ENCODE measurements around the gene TAF11L10. TPM values are rescaled to one million over a fixed set of nuclear protein-coding genes. Genes with fewer than 3 reads are reported as not detected.
"Not testable (repeated sequence)": the region's sequence is repeated elsewhere in the genome, so short reads cannot be mapped to it uniquely, and the experiment has no call there.

Gene TAF11L10
- total RNA-seq, 1 donor from 2014 or later, result not detected

DNA sequence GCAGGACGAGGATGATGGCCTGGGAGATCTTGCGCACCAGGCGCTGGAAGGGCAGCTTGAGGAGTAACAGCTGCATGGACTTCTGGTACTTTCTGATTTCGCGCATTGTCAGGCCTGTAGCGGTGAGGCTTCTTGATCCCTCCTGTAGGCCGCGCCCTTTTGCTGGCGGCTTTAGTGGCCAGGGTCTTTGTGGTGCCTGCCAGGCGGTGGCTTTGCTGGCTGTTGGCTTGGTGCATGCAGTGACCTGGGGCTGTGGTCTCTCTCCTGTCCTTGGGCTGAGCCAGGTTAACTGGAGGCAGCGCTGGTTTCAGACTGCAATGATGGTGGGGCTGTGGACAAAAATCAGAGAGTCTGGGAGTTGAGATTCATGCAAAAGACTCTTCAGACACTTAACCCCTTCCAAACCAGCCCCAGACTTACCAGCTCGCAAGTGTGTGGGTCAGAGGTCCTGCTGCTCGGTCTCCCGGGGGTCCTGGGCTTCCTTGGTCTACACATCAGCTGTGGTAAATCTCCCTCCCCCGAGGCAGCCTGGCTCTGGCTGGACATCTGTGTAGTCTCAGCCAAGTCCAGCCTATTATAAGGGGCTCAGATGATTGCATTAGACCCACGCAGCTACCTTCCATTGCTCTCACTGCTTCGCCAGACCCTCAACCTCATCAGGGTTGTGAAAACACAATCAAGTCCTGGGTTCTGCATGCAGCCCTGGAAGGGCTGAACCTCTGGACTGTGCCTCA is 17.4 kb upstream of the TAF11L10 start:
- Mint-ChIP-seq H3K4me3 (no peak overlapping the region), H3K9me3 (no peaks in the 10 kb centered on the region), H3K27ac (no peak overlapping the region), H3K4me1 (no peaks in the 10 kb centered on the region), H3K36me3 (ENCODE audit: low read depth) (no peaks in the 10 kb centered on the region), H3K27me3 (no peaks in the 10 kb centered on the region)
- DNase-seq (no peak), ATAC-seq (ENCODE audit: low read depth) (no peak)
- POLR2A ChIA-PET, result interaction anchor here (0.5 kb wide), 1 partner anchor 273 kb away, joined by 4 read pairs; no protein-coding TSS in a partner anchor
- TF ChIP-seq, protein P1, sequence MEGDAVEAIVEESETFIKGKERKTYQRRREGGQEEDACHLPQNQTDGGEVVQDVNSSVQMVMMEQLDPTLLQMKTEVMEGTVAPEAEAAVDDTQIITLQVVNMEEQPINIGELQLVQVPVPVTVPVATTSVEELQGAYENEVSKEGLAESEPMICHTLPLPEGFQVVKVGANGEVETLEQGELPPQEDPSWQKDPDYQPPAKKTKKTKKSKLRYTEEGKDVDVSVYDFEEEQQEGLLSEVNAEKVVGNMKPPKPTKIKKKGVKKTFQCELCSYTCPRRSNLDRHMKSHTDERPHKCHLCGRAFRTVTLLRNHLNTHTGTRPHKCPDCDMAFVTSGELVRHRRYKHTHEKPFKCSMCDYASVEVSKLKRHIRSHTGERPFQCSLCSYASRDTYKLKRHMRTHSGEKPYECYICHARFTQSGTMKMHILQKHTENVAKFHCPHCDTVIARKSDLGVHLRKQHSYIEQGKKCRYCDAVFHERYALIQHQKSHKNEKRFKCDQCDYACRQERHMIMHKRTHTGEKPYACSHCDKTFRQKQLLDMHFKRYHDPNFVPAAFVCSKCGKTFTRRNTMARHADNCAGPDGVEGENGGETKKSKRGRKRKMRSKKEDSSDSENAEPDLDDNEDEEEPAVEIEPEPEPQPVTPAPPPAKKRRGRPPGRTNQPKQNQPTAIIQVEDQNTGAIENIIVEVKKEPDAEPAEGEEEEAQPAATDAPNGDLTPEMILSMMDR (IDR thresholded peaks at IDR 0.05), result no peak
- intact Hi-C loops (cut with micrococcal nuclease), result no loop called here
- CTCF ChIA-PET, result no interaction called here

DNA sequence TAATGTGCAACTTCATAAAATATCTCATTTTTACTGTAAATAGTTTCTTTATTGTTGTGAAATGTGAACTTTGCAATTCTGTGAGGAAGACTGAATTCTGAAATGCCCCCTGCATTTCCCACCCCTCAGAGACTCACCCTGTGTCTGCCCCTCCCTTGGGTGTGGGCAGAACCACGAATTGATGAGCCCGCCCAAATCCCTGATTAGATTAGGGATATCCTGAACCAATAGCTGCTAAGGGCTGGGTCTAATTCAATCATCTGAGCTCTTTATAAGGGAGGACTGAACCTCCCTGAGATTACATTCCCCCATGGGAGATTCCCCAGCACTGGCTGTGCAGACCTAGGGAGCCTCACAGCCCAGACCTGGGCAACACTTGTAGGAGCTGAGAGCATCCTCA is 12.5 kb upstream of the TAF11L10 start, which contains the start of gene TAF11L12:
Gene TAF11L12, plus strand, starts transcription at position 301 of the 400 bp plus-strand sequence.
- ATAC-seq (ENCODE audit: low read depth); CTCF ChIA-PET; POLR2A ChIA-PET; H3K4me1 Mint-ChIP-seq; H3K36me3 Mint-ChIP-seq (ENCODE audit: low read depth); H3K4me3 Mint-ChIP-seq; H3K27ac Mint-ChIP-seq; intact Hi-C loops (cut with micrococcal nuclease); H3K27me3 Mint-ChIP-seq; H3K9me3 Mint-ChIP-seq; DNase-seq: not testable (repeated sequence)

DNA sequence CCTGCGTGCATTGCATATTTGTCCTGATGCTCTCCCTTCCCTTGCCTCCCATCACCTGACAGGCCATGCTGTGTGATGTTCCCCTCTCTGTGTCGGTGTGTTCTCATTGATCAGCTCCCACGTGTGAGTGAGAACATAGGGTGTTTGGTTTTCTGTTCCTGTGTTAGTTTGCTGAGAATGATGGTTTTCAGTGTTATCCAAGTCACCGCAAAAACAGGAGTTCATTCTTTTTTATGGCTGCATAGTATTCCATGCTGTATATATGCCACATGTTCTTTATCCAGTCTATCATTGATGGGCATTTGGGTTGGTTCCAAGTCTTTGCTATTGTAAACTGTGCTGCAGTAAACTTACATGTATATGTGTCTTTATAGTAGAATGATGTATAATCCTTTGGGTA is 9.8 kb upstream of the TAF11L10 start:
- H3K27me3 Mint-ChIP-seq; CTCF ChIA-PET; H3K27ac Mint-ChIP-seq; ATAC-seq (ENCODE audit: low read depth); intact Hi-C loops (cut with micrococcal nuclease); DNase-seq; H3K36me3 Mint-ChIP-seq (ENCODE audit: low read depth); H3K4me3 Mint-ChIP-seq; POLR2A ChIA-PET; H3K4me1 Mint-ChIP-seq; H3K9me3 Mint-ChIP-seq: not testable (repeated sequence)

DNA sequence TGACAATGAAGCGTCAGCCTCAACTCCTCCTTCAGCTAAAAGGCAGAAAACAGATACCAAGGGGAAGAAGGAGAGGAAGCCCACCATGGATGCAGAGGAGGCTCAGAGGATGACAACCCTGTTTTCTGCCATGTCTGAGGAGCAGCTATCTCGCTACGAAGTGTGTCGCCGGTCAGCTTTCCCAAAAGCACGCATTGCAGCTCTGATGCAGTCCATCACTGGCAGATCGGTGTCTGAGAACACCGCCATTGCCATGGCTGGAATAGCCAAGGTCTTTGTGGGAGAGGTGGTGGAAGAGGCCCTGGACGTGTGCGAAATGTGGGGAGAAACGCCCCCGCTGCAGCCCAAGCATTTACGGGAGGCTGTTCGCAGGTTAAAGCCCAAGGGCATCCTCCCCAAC is 7.3 kb upstream of the TAF11L10 start:
- TF ChIP-seq, protein P1 (IDR thresholded peaks at IDR 0.05), result no peak
- ATAC-seq (ENCODE audit: low read depth) (no peak), DNase-seq (no peak)
- intact Hi-C loops (cut with micrococcal nuclease), result no loop called here
- H3K27ac Mint-ChIP-seq, result no peak overlapping the region
- ChIA-PET POLR2A (no interaction called here), CTCF (no interaction called here)
- no peak overlapping the region for H3K4me3 Mint-ChIP-seq
- H3K9me3 Mint-ChIP-seq, result no peaks in the 10 kb centered on the region
- no peaks in the 10 kb centered on the region for H3K27me3 Mint-ChIP-seq
- H3K36me3 Mint-ChIP-seq (ENCODE audit: low read depth), result no peaks in the 10 kb centered on the region
- H3K4me1 Mint-ChIP-seq, result no peaks in the 10 kb centered on the region

DNA sequence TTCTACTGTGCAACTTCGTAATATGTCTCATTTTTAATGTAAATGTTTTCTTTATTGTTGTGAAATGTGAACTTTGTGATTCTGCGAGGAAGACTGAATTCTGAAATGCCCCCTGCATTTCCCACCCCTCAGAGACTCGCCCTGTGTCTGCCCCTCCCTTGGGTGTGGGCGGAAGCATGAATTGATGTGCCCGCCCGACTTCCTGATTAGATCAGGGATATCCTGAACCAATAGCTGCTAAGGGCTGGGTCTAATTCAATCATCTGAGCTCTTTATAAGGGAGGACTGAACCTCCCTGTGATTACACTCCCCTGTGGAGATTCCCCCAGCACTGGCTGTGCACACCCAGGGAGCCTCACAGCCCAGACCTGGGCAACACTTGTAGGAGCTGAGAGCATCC is 6.3 kb upstream of the TAF11L10 start, which contains the start of gene TAF11L11:
Gene TAF11L11, plus strand, starts transcription at position 304 of the 400 bp plus-strand sequence.
- H3K27me3 Mint-ChIP-seq; H3K4me1 Mint-ChIP-seq; H3K4me3 Mint-ChIP-seq; H3K9me3 Mint-ChIP-seq; CTCF ChIA-PET; DNase-seq; ATAC-seq (ENCODE audit: low read depth); POLR2A ChIA-PET; H3K36me3 Mint-ChIP-seq (ENCODE audit: low read depth); H3K27ac Mint-ChIP-seq; intact Hi-C loops (cut with micrococcal nuclease): not testable (repeated sequence)

DNA sequence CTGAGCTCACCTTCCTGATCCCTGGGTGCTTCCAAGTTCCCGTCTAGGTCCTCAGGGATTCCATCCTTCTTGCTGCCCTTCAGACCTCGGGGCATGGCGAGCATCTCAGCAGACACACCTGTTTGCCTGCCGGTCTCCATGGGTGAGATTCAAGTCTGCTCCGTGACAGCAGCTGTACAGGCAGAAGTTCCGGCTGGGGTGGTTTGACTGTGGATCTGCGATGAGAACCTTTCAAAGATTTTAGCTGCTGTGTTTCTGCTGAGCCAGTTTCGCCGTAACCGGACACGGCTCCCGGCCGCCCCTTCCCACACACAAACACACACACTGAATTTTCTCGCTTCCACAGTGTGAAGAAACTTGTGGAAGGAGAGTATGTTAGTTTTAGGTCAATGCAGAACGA is 3.4 kb downstream of the TAF11L10 start, which contains the start of gene TAF11L9:
Gene TAF11L9, minus strand, starts transcription at position 140 of the 400 bp plus-strand sequence.
- H3K9me3 Mint-ChIP-seq, result not testable (repeated sequence)

DNA sequence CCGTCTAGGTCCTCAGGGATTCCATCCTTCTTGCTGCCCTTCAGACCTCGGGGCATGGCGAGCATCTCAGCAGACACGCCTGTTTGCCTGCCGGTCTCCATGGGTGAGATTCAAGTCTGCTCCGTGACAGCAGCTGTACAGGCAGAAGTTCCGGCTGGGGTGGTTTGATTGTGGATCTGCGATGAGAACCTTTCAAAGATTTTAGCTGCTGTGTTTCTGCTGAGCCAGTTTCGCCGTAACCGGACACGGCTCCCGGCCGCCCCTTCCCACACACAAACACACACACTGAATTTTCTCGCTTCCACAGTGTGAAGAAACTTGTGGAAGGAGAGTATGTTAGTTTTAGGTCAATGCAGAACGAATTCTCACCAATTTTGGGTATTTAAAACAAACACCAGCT is 6.8 kb downstream of the TAF11L10 start, which contains the start of gene TAF11L8:
Gene TAF11L8, minus strand, starts transcription at position 101 of the 400 bp plus-strand sequence.
- intact Hi-C loops (cut with micrococcal nuclease); H3K4me1 Mint-ChIP-seq; H3K27ac Mint-ChIP-seq; H3K27me3 Mint-ChIP-seq; H3K4me3 Mint-ChIP-seq; DNase-seq; H3K36me3 Mint-ChIP-seq (ENCODE audit: low read depth); ATAC-seq (ENCODE audit: low read depth); POLR2A ChIA-PET; CTCF ChIA-PET; H3K9me3 Mint-ChIP-seq: not testable (repeated sequence)

More for the DNA sequence above, 3.4 kb downstream of the TAF11L10 start, which contains the start of gene TAF11L9:
- DNase-seq; H3K27me3 Mint-ChIP-seq; H3K36me3 Mint-ChIP-seq (ENCODE audit: low read depth); POLR2A ChIA-PET; H3K27ac Mint-ChIP-seq; H3K4me3 Mint-ChIP-seq; ATAC-seq (ENCODE audit: low read depth); H3K4me1 Mint-ChIP-seq; CTCF ChIA-PET; intact Hi-C loops (cut with micrococcal nuclease): not testable (repeated sequence)

DNA sequence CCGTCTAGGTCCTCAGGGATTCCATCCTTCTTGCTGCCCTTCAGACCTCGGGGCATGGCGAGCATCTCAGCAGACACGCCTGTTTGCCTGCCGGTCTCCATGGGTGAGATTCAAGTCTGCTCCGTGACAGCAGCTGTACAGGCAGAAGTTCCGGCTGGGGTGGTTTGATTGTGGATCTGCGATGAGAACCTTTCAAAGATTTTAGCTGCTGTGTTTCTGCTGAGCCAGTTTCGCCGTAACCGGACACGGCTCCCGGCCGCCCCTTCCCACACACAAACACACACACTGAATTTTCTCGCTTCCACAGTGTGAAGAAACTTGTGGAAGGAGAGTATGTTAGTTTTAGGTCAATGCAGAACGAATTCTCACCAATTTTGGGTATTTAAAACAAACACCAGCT is 12.0 kb downstream of the TAF11L10 start, which contains the start of gene TAF11L7:
Gene TAF11L7, minus strand, starts transcription at position 101 of the 400 bp plus-strand sequence.
- CTCF ChIA-PET, result not testable (repeated sequence)

More for the DNA sequence above, 12.0 kb downstream of the TAF11L10 start, which contains the start of gene TAF11L7:
- DNase-seq; H3K36me3 Mint-ChIP-seq (ENCODE audit: low read depth); H3K27me3 Mint-ChIP-seq; H3K9me3 Mint-ChIP-seq; H3K4me3 Mint-ChIP-seq; H3K27ac Mint-ChIP-seq; ATAC-seq (ENCODE audit: low read depth); H3K4me1 Mint-ChIP-seq; intact Hi-C loops (cut with micrococcal nuclease); POLR2A ChIA-PET: not testable (repeated sequence)
